Breast epithelium (tissue), 3 donors: ENCODE data around the gene ELOVL2.

Experiments used
- POLR2A ChIP-seq: fragments of 450-650 bp; IDR thresholded peaks from one replicate; pipeline ENCODE4 v1.6.1; 2016; ENCODE audit warnings: antibody characterized with exemption, mild to moderate bottlenecking, moderate library complexity
- TF ChIP-seq, protein P1 (sequence below), 3 donors: fragments of 450-650 bp; IDR thresholded peaks; one replicate each; pipeline ENCODE4 v1.5.1; 2016 to 2017; ENCODE audit warnings: antibody characterized with exemption in 3 of 3, mild to moderate bottlenecking in 3 of 3, moderate library complexity in 3 of 3

DNA sequence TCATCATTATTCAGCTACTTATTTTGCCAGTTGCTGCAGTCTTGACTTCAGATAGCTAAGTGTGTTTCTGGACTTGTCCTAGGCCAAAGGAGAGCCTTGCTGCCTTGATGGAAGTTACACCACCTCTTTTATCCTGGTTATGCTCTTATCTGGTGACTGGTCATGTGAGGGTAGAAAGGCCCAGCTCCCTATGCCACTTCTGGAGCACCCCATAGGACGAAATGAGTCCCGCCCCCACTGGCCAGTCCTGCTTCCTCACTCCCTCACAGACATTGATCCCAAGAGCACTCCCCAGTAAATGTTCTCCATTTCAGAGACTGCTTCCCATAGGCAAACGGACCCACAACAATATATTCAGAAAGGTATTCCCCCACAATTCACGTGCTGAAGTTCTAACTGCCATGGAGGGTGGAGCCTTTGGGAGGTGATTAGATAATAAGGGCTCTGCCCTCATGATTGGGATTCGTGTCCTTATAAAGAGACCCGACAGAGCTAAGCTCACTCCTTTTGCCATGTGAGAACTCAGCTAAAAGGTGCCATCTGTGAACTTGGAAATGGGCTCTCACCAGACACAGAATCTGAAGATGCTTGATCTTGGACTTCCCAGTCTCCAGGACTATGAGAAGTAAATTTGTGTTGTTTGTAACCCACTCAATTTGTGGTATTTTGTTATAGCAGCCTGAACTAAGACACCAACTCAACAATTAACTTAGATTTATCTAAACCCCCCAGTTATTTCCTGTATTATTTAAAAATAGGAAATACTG lies 21.5 kb upstream of the ELOVL2 start:
- TF ChIP-seq, protein P1, sequence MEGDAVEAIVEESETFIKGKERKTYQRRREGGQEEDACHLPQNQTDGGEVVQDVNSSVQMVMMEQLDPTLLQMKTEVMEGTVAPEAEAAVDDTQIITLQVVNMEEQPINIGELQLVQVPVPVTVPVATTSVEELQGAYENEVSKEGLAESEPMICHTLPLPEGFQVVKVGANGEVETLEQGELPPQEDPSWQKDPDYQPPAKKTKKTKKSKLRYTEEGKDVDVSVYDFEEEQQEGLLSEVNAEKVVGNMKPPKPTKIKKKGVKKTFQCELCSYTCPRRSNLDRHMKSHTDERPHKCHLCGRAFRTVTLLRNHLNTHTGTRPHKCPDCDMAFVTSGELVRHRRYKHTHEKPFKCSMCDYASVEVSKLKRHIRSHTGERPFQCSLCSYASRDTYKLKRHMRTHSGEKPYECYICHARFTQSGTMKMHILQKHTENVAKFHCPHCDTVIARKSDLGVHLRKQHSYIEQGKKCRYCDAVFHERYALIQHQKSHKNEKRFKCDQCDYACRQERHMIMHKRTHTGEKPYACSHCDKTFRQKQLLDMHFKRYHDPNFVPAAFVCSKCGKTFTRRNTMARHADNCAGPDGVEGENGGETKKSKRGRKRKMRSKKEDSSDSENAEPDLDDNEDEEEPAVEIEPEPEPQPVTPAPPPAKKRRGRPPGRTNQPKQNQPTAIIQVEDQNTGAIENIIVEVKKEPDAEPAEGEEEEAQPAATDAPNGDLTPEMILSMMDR (IDR thresholded peaks at IDR 0.05) = no peak
- TF ChIP-seq POLR2A = no peak
